ENCODE results near the gene ZNF648. TPM values are rescaled to one million over a fixed set of nuclear protein-coding genes. Genes with fewer than 3 reads are reported as not detected.
"Not testable (repeated sequence)": the region's sequence is repeated elsewhere in the genome, so short reads cannot be mapped to it uniquely, and the experiment has no call there.

The ZNF648 gene
- total and polyA plus RNA-seq, 2 of the 4 experiments (the other 2 are of a cell fraction), result not detected

- WGBS, 2 experiments (ENCODE audit: extremely low coverage in 2 of 2, insufficient read length in 1 of 2), result no CpG with 5 or more reads among the region's 3 CpGs
- in situ Hi-C loops (cut with MboI; ENCODE audit: low sequenced_read_pairs); dilution Hi-C loops (cut with HindIII; ENCODE audit: low sequenced_read_pairs, unreplicated experiment): not testable (repeated sequence)
Measured at GRCh38 chr1:182005398-182005797, 56.1 kb downstream of the ZNF648 start.

More at GRCh38 chr1:182005398-182005797, 56.1 kb downstream of the ZNF648 start:
- H3K79me1 ChIP-seq (ENCODE audit: low read depth in 1 of 2, low read length in 2 of 2); H3K36me3 ChIP-seq (ENCODE audit: control insufficient read depth, insufficient read depth, low read length); DNase-seq; H3K4ac ChIP-seq (ENCODE audit: low read depth, low read length); H2AFZ ChIP-seq (replicated peaks; ENCODE audit: low read length, poor library complexity); H3K9ac ChIP-seq (ENCODE audit: low read depth, low read length); H3K4me1 ChIP-seq (ENCODE audit: control insufficient read depth, insufficient read depth, low read length); H3K14ac ChIP-seq (replicated peaks; ENCODE audit: low read depth, low read length); H3K27ac ChIP-seq (ENCODE audit: insufficient read depth, low read length); H4K5ac ChIP-seq (ENCODE audit: low read depth, low read length); H2AK9ac ChIP-seq (replicated peaks; ENCODE audit: low read depth, low read length, poor library complexity); H3K9me3 ChIP-seq (ENCODE audit: control insufficient read depth, insufficient read depth, low read length); H3K4me2 ChIP-seq (ENCODE audit: low read depth, low read length); BruUV-seq (replicated peaks); intact Hi-C loops (cut with micrococcal nuclease); CTCF ChIA-PET; H2BK15ac ChIP-seq (ENCODE audit: low read depth, low read length); H3K27me3 ChIP-seq (ENCODE audit: control insufficient read depth, insufficient read depth, low read length); H4K20me1 ChIP-seq (ENCODE audit: insufficient read depth, low read length); H2BK5ac ChIP-seq (ENCODE audit: low read depth, low read length, poor library complexity, severe bottlenecking); H3K9me1 ChIP-seq (ENCODE audit: insufficient read depth, low read length); H4K91ac ChIP-seq (ENCODE audit: insufficient read depth, low read depth, low read length); H2BK120ac ChIP-seq (ENCODE audit: low read depth, low read length); H3K56ac ChIP-seq (ENCODE audit: extremely low read depth, insufficient read depth, low read length); H2BK20ac ChIP-seq (ENCODE audit: low read depth, low read length); ATAC-seq (ENCODE audit: low read depth); H2AK5ac ChIP-seq (ENCODE audit: low read depth, low read length); POLR2A ChIA-PET (ENCODE audit: unreplicated experiment); H3K23ac ChIP-seq (ENCODE audit: low read depth, low read length); H3K4me3 ChIP-seq (ENCODE audit: insufficient read depth, low read depth, low read length); H3K18ac ChIP-seq (ENCODE audit: low read depth, low read length); H4K8ac ChIP-seq (ENCODE audit: low read depth in 2 of 2, low read length in 2 of 2): not testable (repeated sequence)
